ENCODE data around the gene IL10. TPM values are rescaled to one million over a fixed set of nuclear protein-coding genes. Genes with fewer than 3 reads are reported as not detected.

IL10 gene
- total RNA-seq, 1 donor from 2014 or later, result not detected

DNA sequence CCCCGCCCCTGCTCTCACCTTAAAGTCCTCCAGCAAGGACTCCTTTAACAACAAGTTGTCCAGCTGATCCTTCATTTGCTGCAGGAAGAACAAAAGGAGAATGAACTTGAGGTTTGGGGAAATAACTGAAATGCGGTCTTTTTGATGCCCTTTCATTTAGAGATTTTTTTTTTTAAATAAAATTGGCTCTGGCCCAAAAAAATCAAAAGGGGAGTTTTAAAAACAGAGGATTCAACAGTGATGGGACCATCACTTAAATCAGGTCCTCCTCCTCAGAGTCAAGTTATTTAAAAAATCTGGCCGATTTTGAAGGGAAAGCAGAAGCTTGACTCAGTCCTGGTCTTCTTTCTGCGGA lies 979 bp downstream of the IL10 start:
- no peaks in the 10 kb centered on the region for H3K9me3 Mint-ChIP-seq (ENCODE audit: unreplicated experiment)
- H3K4me1 Mint-ChIP-seq (ENCODE audit: unreplicated experiment), result no peaks in the 10 kb centered on the region
- H3K27ac Mint-ChIP-seq (ENCODE audit: unreplicated experiment), result no peak overlapping the region
- no peaks in the 10 kb centered on the region for H3K36me3 Mint-ChIP-seq (ENCODE audit: unreplicated experiment)
- DNase-seq (ENCODE audit: extremely low spot score, unreplicated experiment), result no peak
- H3K4me3 Mint-ChIP-seq (ENCODE audit: unreplicated experiment), result no peak overlapping the region
- TF ChIP-seq, protein P1, sequence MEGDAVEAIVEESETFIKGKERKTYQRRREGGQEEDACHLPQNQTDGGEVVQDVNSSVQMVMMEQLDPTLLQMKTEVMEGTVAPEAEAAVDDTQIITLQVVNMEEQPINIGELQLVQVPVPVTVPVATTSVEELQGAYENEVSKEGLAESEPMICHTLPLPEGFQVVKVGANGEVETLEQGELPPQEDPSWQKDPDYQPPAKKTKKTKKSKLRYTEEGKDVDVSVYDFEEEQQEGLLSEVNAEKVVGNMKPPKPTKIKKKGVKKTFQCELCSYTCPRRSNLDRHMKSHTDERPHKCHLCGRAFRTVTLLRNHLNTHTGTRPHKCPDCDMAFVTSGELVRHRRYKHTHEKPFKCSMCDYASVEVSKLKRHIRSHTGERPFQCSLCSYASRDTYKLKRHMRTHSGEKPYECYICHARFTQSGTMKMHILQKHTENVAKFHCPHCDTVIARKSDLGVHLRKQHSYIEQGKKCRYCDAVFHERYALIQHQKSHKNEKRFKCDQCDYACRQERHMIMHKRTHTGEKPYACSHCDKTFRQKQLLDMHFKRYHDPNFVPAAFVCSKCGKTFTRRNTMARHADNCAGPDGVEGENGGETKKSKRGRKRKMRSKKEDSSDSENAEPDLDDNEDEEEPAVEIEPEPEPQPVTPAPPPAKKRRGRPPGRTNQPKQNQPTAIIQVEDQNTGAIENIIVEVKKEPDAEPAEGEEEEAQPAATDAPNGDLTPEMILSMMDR (IDR thresholded peaks at IDR 0.05), result no peak
- peaks cover 31% of the 10 kb centered on the region for H3K27me3 Mint-ChIP-seq (ENCODE audit: unreplicated experiment)

DNA sequence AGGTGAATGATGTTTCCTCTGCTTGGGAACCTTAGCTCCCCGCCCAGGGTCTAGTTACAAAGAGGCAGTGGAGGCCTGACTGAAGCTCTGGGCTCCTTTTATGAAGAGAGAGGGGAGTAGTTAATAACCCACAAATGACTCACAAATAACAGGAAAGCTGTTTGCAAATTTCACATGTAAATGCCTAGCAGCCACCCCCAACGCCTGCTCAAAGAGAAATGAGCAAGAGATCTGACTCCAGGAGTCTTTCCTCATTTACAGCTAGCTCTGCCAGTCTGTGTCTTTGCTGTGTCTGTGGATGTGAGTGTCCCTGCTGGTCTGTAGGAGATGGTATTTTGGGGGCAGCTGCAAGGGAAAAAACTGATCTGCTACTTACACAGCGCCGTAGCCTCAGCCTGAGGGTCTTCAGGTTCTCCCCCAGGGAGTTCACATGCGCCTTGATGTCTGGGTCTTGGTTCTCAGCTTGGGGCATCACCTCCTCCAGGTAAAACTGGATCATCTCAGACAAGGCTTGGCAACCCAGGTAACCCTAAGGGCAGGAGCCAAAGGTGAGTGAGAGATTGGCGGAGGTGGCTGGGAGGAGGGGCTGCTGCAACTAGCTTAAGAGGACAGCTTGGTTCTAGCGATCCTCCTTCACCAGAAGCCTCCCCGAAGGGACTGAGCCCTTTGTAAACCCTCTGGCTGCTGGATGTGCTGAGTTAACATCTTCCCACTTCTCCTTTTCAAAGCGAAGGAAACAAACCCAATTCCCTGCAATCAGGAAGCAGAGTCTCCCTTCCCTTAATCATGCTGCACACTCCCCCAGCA lies 1.6 kb downstream of the IL10 start, which contains the start of gene IL19:
TSS of gene IL19 (plus strand) at position 243 of the 807 bp plus-strand sequence. CDS start 65,890 bp downstream, outside the sequence.
- Mint-ChIP-seq H3K27me3 (ENCODE audit: unreplicated experiment) (peaks cover 33% of the 10 kb centered on the region), H3K36me3 (ENCODE audit: unreplicated experiment) (no peaks in the 10 kb centered on the region), H3K4me3 (ENCODE audit: unreplicated experiment) (no peak within 1 kb of the TSS), H3K9me3 (ENCODE audit: unreplicated experiment) (no peaks in the 10 kb centered on the region), H3K4me1 (ENCODE audit: unreplicated experiment) (no peaks in the 10 kb centered on the region), H3K27ac (ENCODE audit: unreplicated experiment) (no peak within 1 kb of the TSS)
- no peak for DNase-seq (ENCODE audit: extremely low spot score, unreplicated experiment)
- TF ChIP-seq, protein P1 (IDR thresholded peaks at IDR 0.05), result no peak

DNA sequence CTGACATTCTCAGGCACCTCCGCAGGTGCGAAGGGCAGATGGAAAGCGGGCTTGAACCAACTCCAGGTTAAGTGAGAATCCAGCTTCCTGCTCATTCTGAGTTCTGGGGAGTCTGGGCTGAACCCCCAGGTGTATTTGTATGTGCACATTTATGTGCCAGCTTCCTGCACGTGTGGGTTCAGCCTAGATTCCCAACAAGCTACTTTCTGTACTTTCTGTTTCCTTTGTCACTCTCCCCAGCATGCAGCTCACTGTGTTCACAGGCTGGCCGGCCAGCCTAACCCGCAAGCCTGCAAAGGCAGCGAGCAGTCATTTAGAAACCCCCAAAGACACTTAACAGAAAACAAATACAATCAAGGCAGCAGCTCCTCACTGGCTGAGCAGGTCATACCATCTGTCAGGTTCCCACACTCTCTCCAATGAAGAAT lies 3.0 kb downstream of the IL10 start:
- no peaks in the 10 kb centered on the region for H3K9me3 Mint-ChIP-seq (ENCODE audit: unreplicated experiment)
- H3K27ac Mint-ChIP-seq (ENCODE audit: unreplicated experiment), result no peak overlapping the region
- no peak for DNase-seq (ENCODE audit: extremely low spot score, unreplicated experiment)
- H3K27me3 Mint-ChIP-seq (ENCODE audit: unreplicated experiment), result peaks cover 37% of the 10 kb centered on the region
- H3K4me1 Mint-ChIP-seq (ENCODE audit: unreplicated experiment), result no peaks in the 10 kb centered on the region
- TF ChIP-seq, protein P1 (IDR thresholded peaks at IDR 0.05), result no peak
- H3K4me3 Mint-ChIP-seq (ENCODE audit: unreplicated experiment), result no peak overlapping the region
- no peaks in the 10 kb centered on the region for H3K36me3 Mint-ChIP-seq (ENCODE audit: unreplicated experiment)

DNA sequence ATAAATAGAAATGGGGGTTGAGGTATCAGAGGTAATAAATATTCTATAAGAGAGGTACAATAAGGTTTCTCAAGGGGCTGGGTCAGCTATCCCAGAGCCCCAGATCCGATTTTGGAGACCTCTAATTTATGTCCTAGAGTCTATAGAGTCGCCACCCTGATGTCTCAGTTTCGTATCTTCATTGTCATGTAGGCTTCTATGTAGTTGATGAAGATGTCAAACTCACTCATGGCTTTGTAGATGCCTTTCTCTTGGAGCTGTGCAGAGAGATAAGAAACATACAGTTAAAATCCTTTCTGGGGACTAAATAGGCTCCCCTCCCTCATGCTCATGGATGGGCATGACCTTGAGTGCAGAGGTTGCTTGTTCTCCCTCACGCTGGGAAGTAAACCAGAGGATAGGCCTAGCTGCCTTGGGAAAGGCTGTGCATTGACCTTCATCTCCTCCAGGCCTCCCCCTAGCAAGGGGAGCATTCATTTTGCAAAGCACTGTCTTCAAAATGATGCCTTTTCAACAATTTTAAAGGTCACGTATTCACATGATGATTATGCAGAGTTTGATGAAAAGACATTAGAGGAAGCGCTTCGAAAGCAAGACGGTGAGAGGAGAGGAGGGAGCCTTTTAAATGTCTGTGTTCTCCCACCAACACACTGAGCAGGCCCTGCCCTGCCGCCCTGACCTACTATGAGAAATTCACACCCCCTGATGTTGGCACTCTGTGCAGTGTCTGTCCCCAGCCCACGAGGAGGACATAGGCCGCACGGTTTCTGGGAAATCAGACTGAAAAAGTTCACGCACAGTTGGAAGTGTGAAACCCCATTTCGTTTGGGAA lies 3.6 kb downstream of the IL10 start:
- Mint-ChIP-seq H3K9me3 (ENCODE audit: unreplicated experiment) (no peaks in the 10 kb centered on the region), H3K36me3 (ENCODE audit: unreplicated experiment) (no peaks in the 10 kb centered on the region), H3K27me3 (ENCODE audit: unreplicated experiment) (peaks cover 42% of the 10 kb centered on the region), H3K4me1 (ENCODE audit: unreplicated experiment) (no peaks in the 10 kb centered on the region), H3K4me3 (ENCODE audit: unreplicated experiment) (no peak overlapping the region), H3K27ac (ENCODE audit: unreplicated experiment) (no peak overlapping the region)
- TF ChIP-seq, protein P1 (IDR thresholded peaks at IDR 0.05), result no peak
- no peak for DNase-seq (ENCODE audit: extremely low spot score, unreplicated experiment)
